Left ventricle myocardium inferior (tissue), 1 donor: ENCODE measurements around the gene NR2E1. TPM values are rescaled to one million over a fixed set of nuclear protein-coding genes. Genes with fewer than 3 reads are reported as not detected.

ENCODE experiments used
- DNase-seq: peaks from one replicate; pipeline ENCODE4 v3.0.0-alpha.2; 2020
- H3K27ac ChIP-seq: fragments of 200-600 bp; replicated peaks from 2 replicates; pipeline ENCODE4 v1.8.0; 2021
- H3K27me3 ChIP-seq: fragments of 200-600 bp; 2 replicates; pipeline ENCODE4 v1.8.0; 2021; ENCODE audit warnings: low read depth
- H3K36me3 ChIP-seq: fragments of 200-600 bp; 2 replicates; pipeline ENCODE4 v1.8.0; 2021
- H3K4me1 ChIP-seq: fragments of 200-600 bp; 2 replicates; pipeline ENCODE4 v1.8.0; 2021
- H3K4me3 ChIP-seq: fragments of 200-600 bp; 2 replicates; pipeline ENCODE4 v1.8.0; 2021; ENCODE audit warnings: mild to moderate bottlenecking, moderate library complexity
- H3K9me3 ChIP-seq: fragments of 200-600 bp; replicated peaks from 2 replicates; pipeline ENCODE4 v1.8.0; 2021
- CTCF ChIP-seq: fragments of 200-600 bp; IDR thresholded peaks from 2 replicates; pipeline ENCODE4 v1.8.0; 2021; ENCODE audit warnings: antibody characterized with exemption, mild to moderate bottlenecking, borderline replicate concordance
- intact Hi-C: fragments of 100-400 bp; cut with micrococcal nuclease; formaldehyde crosslinking; loops from one replicate; pipeline ENCODE4 v1.11.0; 2022
- total RNA-seq: library from RNA; stranded (reverse); fragmentation: NEBNext Ultra II Directional; extraction: Animal tissue kit (Norgen Biotek cat#: 25700); gene quantifications from one replicate; pipeline ENCODE4 v1.2.1, GENCODE V29; 2021
- donor health status: DM: no; HTN: yes; CAD: no; lungs with severe emphysema.

The NR2E1 gene
- total RNA-seq, 1 donor from 2014 or later: not detected

- H3K4me3 ChIP-seq: no peak overlapping the region
- DNase-seq: no peak
- no peaks in the 10 kb centered on the region for H3K36me3 ChIP-seq
- peaks cover 66% of the 10 kb centered on the region for H3K4me1 ChIP-seq
- peaks cover 100% of the 10 kb centered on the region for H3K27me3 ChIP-seq
- H3K9me3 ChIP-seq: no peaks in the 10 kb centered on the region
- no peak overlapping the region for H3K27ac ChIP-seq
- TF ChIP-seq CTCF: no peak
- intact Hi-C loops: no loop called here
Observed at GRCh38 chr6:108170332-108171290, 4.8 kb downstream of the NR2E1 start.

GRCh38 chr6:108171291-108171917 is 5.6 kb downstream of the NR2E1 start:
- Histone ChIP-seq H3K4me3 (no peak overlapping the region), H3K27ac (no peak overlapping the region), H3K4me1 (peaks cover 66% of the 10 kb centered on the region), H3K27me3 (peaks cover 100% of the 10 kb centered on the region), H3K36me3 (no peaks in the 10 kb centered on the region), H3K9me3 (no peaks in the 10 kb centered on the region)
- TF ChIP-seq CTCF: no peak
- DNase-seq: no peak
- intact Hi-C loops: no loop called here

- Histone ChIP-seq H3K27me3 (peaks cover 100% of the 10 kb centered on the region), H3K4me1 (peaks cover 62% of the 10 kb centered on the region)
- intact Hi-C loops: no loop called here
Observed at GRCh38 chr6:108171918-108172516, 6.2 kb downstream of the NR2E1 start.

GRCh38 chr6:108174371-108175175 is 8.8 kb downstream of the NR2E1 start:
- DNase-seq: no peak
- H3K9me3 ChIP-seq: no peaks in the 10 kb centered on the region
- H3K4me1 ChIP-seq: peaks cover 36% of the 10 kb centered on the region
- no peak overlapping the region for H3K27ac ChIP-seq
- no peak for TF ChIP-seq CTCF
- intact Hi-C loops: no loop called here
- peak overlapping the region; percentile 42 for H3K4me3 ChIP-seq
- H3K27me3 ChIP-seq: peaks cover 99% of the 10 kb centered on the region
- H3K36me3 ChIP-seq: no peaks in the 10 kb centered on the region

More at GRCh38 chr6:108171918-108172516, 6.2 kb downstream of the NR2E1 start:
- no peaks in the 10 kb centered on the region for H3K36me3 ChIP-seq
- H3K27ac ChIP-seq: no peak overlapping the region
- DNase-seq: no peak
- H3K4me3 ChIP-seq: no peak overlapping the region
- no peak for TF ChIP-seq CTCF
- no peaks in the 10 kb centered on the region for H3K9me3 ChIP-seq

GRCh38 chr6:108175176-108175591 is 9.4 kb downstream of the NR2E1 start:
- Histone ChIP-seq H3K4me1 (peaks cover 31% of the 10 kb centered on the region), H3K36me3 (no peaks in the 10 kb centered on the region), H3K4me3 (peak overlapping the region; percentile 42), H3K27me3 (peaks cover 99% of the 10 kb centered on the region), H3K9me3 (no peaks in the 10 kb centered on the region), H3K27ac (no peak overlapping the region)
- TF ChIP-seq CTCF: no peak
- intact Hi-C loops: no loop called here
- no peak for DNase-seq
